HepG2 (cell line): ENCODE measurements around the gene AMOTL1. TPM values are rescaled to one million over a fixed set of nuclear protein-coding genes. Genes with fewer than 3 reads are reported as not detected.

Experiments used
- ATAC-seq: fragments of 200-7000 bp; cut with Tn5 transposase; 3 replicates; pipeline ENCODE4 v1.9.1; 2020; ENCODE audit warnings: mild to moderate bottlenecking, moderate library complexity
- BruUV-seq: library from RNA; stranded (reverse); fragments of 400-500 nt; replicated peaks from 2 replicates; lab custom pipeline; 2021; lab: Mats Ljungman, UMichigan
- CTCF ChIA-PET: fragments of 300-600 bp; formaldehyde crosslinking; extraction: SDS; loops from one replicate; lab custom pipeline; 2021; ENCODE audit warnings: low total read pairs, inconsistent platforms, low intra/inter-chr PET ratio; lab: Yijun Ruan, JAX
- POLR2A ChIA-PET: fragments of 350-600 bp; sonication (Branson Sonifier 250); formaldehyde crosslinking; loops from one replicate; lab custom pipeline; 2020; ENCODE audit warnings: antibody characterized with exemption, inconsistent platforms; lab: Yijun Ruan, JAX
- DNase-seq: peaks from one replicate; pipeline ENCODE4 v3.0.0-alpha.2; 2015; ENCODE audit warnings: low spot score
- FAIRE-seq: peaks from 3 replicates; lab custom pipeline; 2011; peaks lifted over from hg19 to GRCh38; lab: Jason Lieb, UNC
- H2AFZ ChIP-seq: one replicate; pipeline ENCODE4 v1.6.1; 2011; ENCODE audit warnings: low read length, inconsistent platforms
- H3K27ac ChIP-seq: fragments of 300-600 bp; 3 replicates; pipeline ENCODE4 v1.8.0; 2011; ENCODE audit warnings: mixed run types, mild to moderate bottlenecking, mixed read lengths, low read length, inconsistent platforms; ENCODE audit not compliant: insufficient read depth; ENCODE audit errors: extremely low read length
- H3K27me3 ChIP-seq, 2 experiments: fragments of 200-600 bp in 1 of 2; 2 replicates in 1 of 2; 3 replicates in 1 of 2; pipeline versions ENCODE4 v1.6.0 to v1.8.0; 2011; ENCODE audit warnings: low read length in 2 of 2, mild to moderate bottlenecking in 2 of 2, moderate library complexity in 2 of 2, inconsistent platforms in 1 of 2; ENCODE audit not compliant: insufficient read depth in 2 of 2, control insufficient read depth in 1 of 2
- H3K36me3 ChIP-seq, 2 experiments: fragments of 200-600 bp in 1 of 2; replicated peaks in 1 of 2; 2 replicates in 1 of 2; 3 replicates in 1 of 2; pipeline versions ENCODE4 v1.5.1 to v1.8.0; 2011; ENCODE audit warnings: low read length in 2 of 2, inconsistent platforms in 1 of 2; ENCODE audit not compliant: insufficient read depth in 2 of 2, control insufficient read depth in 1 of 2
- H3K4me1 ChIP-seq: 2 replicates; pipeline ENCODE4 v1.5.1; 2012; ENCODE audit warnings: low read length, inconsistent platforms; ENCODE audit not compliant: insufficient read depth
- H3K4me2 ChIP-seq: 2 replicates; pipeline ENCODE4 v1.6.0; 2011; ENCODE audit warnings: low read depth, low read length, inconsistent platforms
- H3K4me3 ChIP-seq, 3 experiments: fragments of 200-600 bp in 1 of 3; sonication (generic), shearing (Covaris generic) in 1 of 3; replicated peaks in 1 of 3; 2 replicates each; pipeline ENCODE4 v1.5.1; 2011 to 2016; ENCODE audit warnings: low read length in 3 of 3, inconsistent platforms in 2 of 3, low read depth in 2 of 3, mild to moderate bottlenecking in 2 of 3, control low read depth in 1 of 3, mixed read lengths in 1 of 3; ENCODE audit not compliant: insufficient read depth in 1 of 3
- H3K79me2 ChIP-seq: one replicate; pipeline ENCODE4 v1.6.1; 2011; ENCODE audit warnings: low read length, inconsistent platforms; ENCODE audit not compliant: insufficient read depth
- H3K9ac ChIP-seq: 2 replicates; pipeline ENCODE4 v1.6.0; 2011; ENCODE audit warnings: mild to moderate bottlenecking, low read depth, low read length, inconsistent platforms; ENCODE audit not compliant: insufficient read depth
- H3K9me3 ChIP-seq: 2 replicates; pipeline ENCODE4 v1.5.1; 2012; ENCODE audit warnings: mild to moderate bottlenecking, low read length
- H4K20me1 ChIP-seq: 2 replicates; pipeline ENCODE4 v1.6.0; 2011; ENCODE audit warnings: inconsistent platforms, mild to moderate bottlenecking, low read length, moderate library complexity; ENCODE audit not compliant: insufficient read depth
- CREM ChIP-seq, 2 experiments: sonication (generic) in 1 of 2; formaldehyde crosslinking in 1 of 2; IDR thresholded peaks; 2 replicates each; pipeline versions ENCODE4 v1.4.0 to v1.6.1; 2016 to 2020; ENCODE audit warnings: antibody characterized with exemption in 1 of 2, mild to moderate bottlenecking in 1 of 2, missing genetic modification reagents in 1 of 2
- LRRFIP1 ChIP-seq: sonication (generic); formaldehyde crosslinking; conservative IDR thresholded peaks from 2 replicates; pipeline ENCODE4 v1.4.0; 2020; ENCODE audit warnings: missing genetic modification reagents
- MEIS2 ChIP-seq: sonication (generic); formaldehyde crosslinking; IDR thresholded peaks from 2 replicates; pipeline ENCODE4 v1.9.0; 2021; ENCODE audit warnings: mild to moderate bottlenecking, missing genetic modification reagents
- MXD1 ChIP-seq: sonication (generic); formaldehyde crosslinking; IDR thresholded peaks from 2 replicates; pipeline ENCODE4 v1.4.0; 2020; ENCODE audit warnings: mild to moderate bottlenecking, missing genetic modification reagents
- NCOR1 ChIP-seq: fragments of 200-600 bp; sonication (generic); IDR thresholded peaks from 2 replicates; pipeline ENCODE4 v1.7.0; 2017; ENCODE audit warnings: antibody characterized with exemption, low read length, borderline replicate concordance
- PATZ1 ChIP-seq: sonication (generic); formaldehyde crosslinking; IDR thresholded peaks from 2 replicates; pipeline ENCODE4 v1.4.0; 2020; ENCODE audit warnings: missing genetic modification reagents
- RXRA ChIP-seq: sonication (generic); formaldehyde crosslinking; IDR thresholded peaks from 2 replicates; pipeline ENCODE4 v1.5.1; 2020; ENCODE audit warnings: missing genetic modification reagents
- SP2 ChIP-seq: sonication (generic); formaldehyde crosslinking; IDR thresholded peaks from 2 replicates; pipeline ENCODE4 v1.5.1; 2020; ENCODE audit warnings: mild to moderate bottlenecking, missing genetic modification reagents
- ZBTB37 ChIP-seq: sonication (generic); formaldehyde crosslinking; IDR thresholded peaks from 2 replicates; pipeline ENCODE4 v1.4.0; 2020; ENCODE audit warnings: mild to moderate bottlenecking, missing genetic modification reagents
- ZNF136 ChIP-seq: sonication (generic); formaldehyde crosslinking; IDR thresholded peaks from 2 replicates; pipeline ENCODE4 v1.8.1; 2022; ENCODE audit warnings: low read depth, mild to moderate bottlenecking, moderate library complexity, missing genetic modification reagents
- ZNF30 ChIP-seq: sonication (generic); formaldehyde crosslinking; IDR thresholded peaks from 2 replicates; pipeline ENCODE4 v1.5.0; 2020; ENCODE audit warnings: mild to moderate bottlenecking, missing genetic modification reagents
- ZNF446 ChIP-seq: sonication (generic); formaldehyde crosslinking; IDR thresholded peaks from 2 replicates; pipeline ENCODE4 v1.5.0; 2020; ENCODE audit warnings: mild to moderate bottlenecking, missing genetic modification reagents
- WGBS: methylation state at CpG from one replicate; pipeline ENCODE4 v1.1.6; 2017; ENCODE audit warnings: low lambda C conversion rate; 5-methylcytosine and 5-hydroxymethylcytosine counted together
- in situ Hi-C: cut with HindIII; loops from 2 replicates; pipeline ENCODE4 v1.10.0; 2017; ENCODE audit warnings: low pct_unique_long_range_greater_than_20kb; ENCODE audit not compliant: extremely low pct_ligation_motif_present
- intact Hi-C: fragments of 100-400 bp; cut with micrococcal nuclease; formaldehyde crosslinking; loops from one replicate; pipeline ENCODE4 v1.10.0; 2022; ENCODE audit not compliant: unreplicated experiment
- polyA plus RNA-seq, 8 experiments: library from polyadenylated mRNA; depleted of rRNA in 3 of 8; stranded (reverse) in 7 of 8; unstranded in 1 of 8; fragments of >200 nt; fragmentation: Illumina TruSeq in 4 of 8; extraction: Trizol in 4 of 8; gene quantifications; 2 replicates each; pipeline versions ENCODE4 v1.2.1 to v1.2.3, GENCODE V29; 2011 to 2016; ENCODE audit warnings: low read depth in 4 of 8, missing spikeins in 1 of 8, mixed read lengths in 1 of 8; ENCODE audit not compliant: insufficient read depth in 1 of 8
- total RNA-seq, 5 experiments: library from RNA; depleted of rRNA; stranded (reverse); fragments of >200 nt; fragmentation: Illumina TruSeq; extraction: Trizol; gene quantifications; 2 replicates each; pipeline ENCODE4 v1.2.3, GENCODE V29; 2016; ENCODE audit warnings: low read depth in 1 of 5

AMOTL1 gene
- total and polyA plus RNA-seq, 2 of the 13 experiments (the other 11 are each of a cell fraction or from before 2014, with no cell fraction given) = 0.01 to 0.20 TPM

- no peak for TF ChIP-seq ZNF446 (CRISPR knock-in tag)
- no peak for TF ChIP-seq CREM (IDR thresholded peaks at IDR 0.05)
- TF ChIP-seq CREM (CRISPR knock-in tag; IDR thresholded peaks at IDR 0.05) = no peak
- TF ChIP-seq RXRA = no peak
- H3K27ac ChIP-seq = no peak overlapping the region
- intact Hi-C loops = no loop called here
- H3K36me3 ChIP-seq = no peaks in the 10 kb centered on the region
- POLR2A ChIA-PET = no interaction called here
- no peak overlapping the region for H3K4me3 ChIP-seq
- in situ Hi-C loops = no loop called here
- WGBS = 30% methylated on average over 5 of the region's 5 CpGs
- no peak for ATAC-seq
- DNase-seq = no peak
- no peaks in the 10 kb centered on the region for H3K9me3 ChIP-seq
- no peak for FAIRE-seq
- peaks cover 2 to 37% of the 10 kb centered on the region in 2 experiments; a peak in 4 of 5 replicates for H3K27me3 ChIP-seq
- 0 out of 2 replicates have a peak, but pooled peaks cover 5% of the 10 kb centered on the region for H3K4me1 ChIP-seq
- no TSS peak for BruUV-seq
- H3K9ac ChIP-seq = no peak overlapping the region
- CTCF ChIA-PET = no interaction called here
- no peak overlapping the region for H3K4me2 ChIP-seq
- no peak overlapping the region for H2AFZ ChIP-seq
- no peaks in the 10 kb centered on the region for H3K79me2 ChIP-seq
- no peaks in the 10 kb centered on the region for H4K20me1 ChIP-seq
Observed at GRCh38 chr11:94766713-94767206, 1.4 kb upstream of the AMOTL1 start.

- no peak for ATAC-seq
- Histone ChIP-seq H3K4me3 (no peak overlapping the region), H3K4me2 (no peak overlapping the region), H3K27me3 (peaks cover 2 to 37% of the 10 kb centered on the region in 2 experiments; a peak in 4 of 5 replicates), H3K36me3 (no peaks in the 10 kb centered on the region), H3K9ac (no peak overlapping the region), H3K79me2 (no peaks in the 10 kb centered on the region), H3K4me1 (0 out of 2 replicates have a peak, but pooled peaks cover 5% of the 10 kb centered on the region), H4K20me1 (no peaks in the 10 kb centered on the region), H2AFZ (no peak overlapping the region), H3K9me3 (no peaks in the 10 kb centered on the region), H3K27ac (no peak overlapping the region)
- 77% methylated on average over 5 of the region's 5 CpGs for WGBS
- intact Hi-C loops = no loop called here
- no peak for FAIRE-seq
- ChIA-PET CTCF (no interaction called here), POLR2A (no interaction called here)
- no TSS peak for BruUV-seq
- DNase-seq = no peak
- in situ Hi-C loops = no loop called here
- TF ChIP-seq PATZ1 = no peak
- no peak for TF ChIP-seq ZBTB37 (CRISPR knock-in tag)
- TF ChIP-seq LRRFIP1 (CRISPR knock-in tag) = no peak
- no peak for TF ChIP-seq ZNF30 (CRISPR knock-in tag)
- no peak for TF ChIP-seq NCOR1
- TF ChIP-seq SP2 (CRISPR knock-in tag) = no peak
- TF ChIP-seq MEIS2 (CRISPR knock-in tag) = no peak
- no peak for TF ChIP-seq ZNF136 (CRISPR knock-in tag)
- TF ChIP-seq MXD1 (CRISPR knock-in tag) = no peak
Observed at GRCh38 chr11:94767291-94767690, 865 bp upstream of the AMOTL1 start.
